HepG2 (cell line): ENCODE data around the gene HEXIM1. TPM values are rescaled to one million over a fixed set of nuclear protein-coding genes. Genes with fewer than 3 reads are reported as not detected.

ENCODE experiments used
- ATAC-seq: fragments of 200-7000 bp; cut with Tn5 transposase; 3 replicates; pipeline ENCODE4 v1.9.1; 2020; ENCODE audit warnings: mild to moderate bottlenecking, moderate library complexity
- BruUV-seq: library from RNA; stranded (reverse); fragments of 400-500 nt; replicated peaks from 2 replicates; lab custom pipeline; 2021; lab: Mats Ljungman, UMichigan
- CTCF ChIA-PET: fragments of 300-600 bp; formaldehyde crosslinking; extraction: SDS; loops from one replicate; lab custom pipeline; 2021; ENCODE audit warnings: low total read pairs, inconsistent platforms, low intra/inter-chr PET ratio; lab: Yijun Ruan, JAX
- POLR2A ChIA-PET: fragments of 350-600 bp; sonication (Branson Sonifier 250); formaldehyde crosslinking; loops from one replicate; lab custom pipeline; 2020; ENCODE audit warnings: antibody characterized with exemption, inconsistent platforms; lab: Yijun Ruan, JAX
- DNase-seq: peaks from one replicate; pipeline ENCODE4 v3.0.0-alpha.2; 2015; ENCODE audit warnings: low spot score
- FAIRE-seq: peaks from 3 replicates; lab custom pipeline; 2011; peaks lifted over from hg19 to GRCh38; lab: Jason Lieb, UNC
- H2AFZ ChIP-seq: one replicate; pipeline ENCODE4 v1.6.1; 2011; ENCODE audit warnings: low read length, inconsistent platforms
- H3K27ac ChIP-seq: fragments of 300-600 bp; 3 replicates; pipeline ENCODE4 v1.8.0; 2011; ENCODE audit warnings: mixed run types, mild to moderate bottlenecking, mixed read lengths, low read length, inconsistent platforms; ENCODE audit not compliant: insufficient read depth; ENCODE audit errors: extremely low read length
- H3K27me3 ChIP-seq, 2 experiments: fragments of 200-600 bp in 1 of 2; 2 replicates in 1 of 2; 3 replicates in 1 of 2; pipeline versions ENCODE4 v1.6.0 to v1.8.0; 2011; ENCODE audit warnings: low read length in 2 of 2, mild to moderate bottlenecking in 2 of 2, moderate library complexity in 2 of 2, inconsistent platforms in 1 of 2; ENCODE audit not compliant: insufficient read depth in 2 of 2, control insufficient read depth in 1 of 2
- H3K36me3 ChIP-seq, 2 experiments: fragments of 200-600 bp in 1 of 2; replicated peaks in 1 of 2; 2 replicates in 1 of 2; 3 replicates in 1 of 2; pipeline versions ENCODE4 v1.5.1 to v1.8.0; 2011; ENCODE audit warnings: low read length in 2 of 2, inconsistent platforms in 1 of 2; ENCODE audit not compliant: insufficient read depth in 2 of 2, control insufficient read depth in 1 of 2
- H3K4me1 ChIP-seq: 2 replicates; pipeline ENCODE4 v1.5.1; 2012; ENCODE audit warnings: low read length, inconsistent platforms; ENCODE audit not compliant: insufficient read depth
- H3K4me2 ChIP-seq: 2 replicates; pipeline ENCODE4 v1.6.0; 2011; ENCODE audit warnings: low read depth, low read length, inconsistent platforms
- H3K4me3 ChIP-seq, 3 experiments: fragments of 200-600 bp in 1 of 3; sonication (generic), shearing (Covaris generic) in 1 of 3; replicated peaks in 1 of 3; 2 replicates each; pipeline ENCODE4 v1.5.1; 2011 to 2016; ENCODE audit warnings: low read length in 3 of 3, inconsistent platforms in 2 of 3, low read depth in 2 of 3, mild to moderate bottlenecking in 2 of 3, control low read depth in 1 of 3, mixed read lengths in 1 of 3; ENCODE audit not compliant: insufficient read depth in 1 of 3
- H3K79me2 ChIP-seq: one replicate; pipeline ENCODE4 v1.6.1; 2011; ENCODE audit warnings: low read length, inconsistent platforms; ENCODE audit not compliant: insufficient read depth
- H3K9ac ChIP-seq: 2 replicates; pipeline ENCODE4 v1.6.0; 2011; ENCODE audit warnings: mild to moderate bottlenecking, low read depth, low read length, inconsistent platforms; ENCODE audit not compliant: insufficient read depth
- H3K9me3 ChIP-seq: 2 replicates; pipeline ENCODE4 v1.5.1; 2012; ENCODE audit warnings: mild to moderate bottlenecking, low read length
- H4K20me1 ChIP-seq: 2 replicates; pipeline ENCODE4 v1.6.0; 2011; ENCODE audit warnings: inconsistent platforms, mild to moderate bottlenecking, low read length, moderate library complexity; ENCODE audit not compliant: insufficient read depth
- DRAP1 ChIP-seq: IDR thresholded peaks from 2 replicates; pipeline ENCODE4 v1.6.1; 2016; ENCODE audit warnings: missing genetic modification reagents, missing compliant biosample characterization
- GABPB1 ChIP-seq: IDR thresholded peaks from 2 replicates; pipeline ENCODE4 v1.6.1; 2016; ENCODE audit warnings: mild to moderate bottlenecking, missing genetic modification reagents, moderate library complexity, missing compliant biosample characterization
- HMG20A ChIP-seq: IDR thresholded peaks from 2 replicates; pipeline ENCODE4 v1.6.1; 2016; ENCODE audit warnings: borderline replicate concordance
- HNRNPK ChIP-seq: fragments of 200-400 bp; formaldehyde crosslinking; IDR thresholded peaks from 2 replicates; pipeline ENCODE4 v1.6.1; 2018; ENCODE audit warnings: low read length, low read depth, moderate library complexity, mild to moderate bottlenecking; ENCODE audit not compliant: poor library complexity, severe bottlenecking
- IRF2 ChIP-seq: IDR thresholded peaks from 2 replicates; pipeline ENCODE4 v1.6.1; 2018; ENCODE audit warnings: missing genetic modification reagents, missing compliant biosample characterization
- MBD4 ChIP-seq: IDR thresholded peaks from 2 replicates; pipeline ENCODE4 v1.6.1; 2012; ENCODE audit warnings: low read length, inconsistent platforms, borderline replicate concordance
- PITX1 ChIP-seq: sonication (generic); formaldehyde crosslinking; IDR thresholded peaks from 2 replicates; pipeline ENCODE4 v1.5.1; 2020; ENCODE audit warnings: mild to moderate bottlenecking, missing genetic modification reagents
- POLR2AphosphoS5 ChIP-seq: IDR thresholded peaks from 2 replicates; pipeline ENCODE4 v1.6.1; 2012; ENCODE audit warnings: low read depth, low read length
- RBFOX2 ChIP-seq: fragments of 200-400 bp; formaldehyde crosslinking; IDR thresholded peaks from 2 replicates; pipeline ENCODE4 v1.6.1; 2017; ENCODE audit warnings: low read depth, mild to moderate bottlenecking, low read length
- SATB2 ChIP-seq: sonication (generic); formaldehyde crosslinking; IDR thresholded peaks from 2 replicates; pipeline ENCODE4 v1.5.0; 2020; ENCODE audit warnings: missing genetic modification reagents
- SPEN ChIP-seq: sonication (generic); formaldehyde crosslinking; IDR thresholded peaks from 2 replicates; pipeline ENCODE4 v1.5.1; 2020; ENCODE audit warnings: low read depth, mild to moderate bottlenecking, missing genetic modification reagents
- ZBTB7A ChIP-seq: sonication (generic); formaldehyde crosslinking; IDR thresholded peaks from 2 replicates; pipeline ENCODE4 v1.8.0; 2022; ENCODE audit warnings: mild to moderate bottlenecking, missing genetic modification reagents
- ZNF343 ChIP-seq: sonication (generic); formaldehyde crosslinking; IDR thresholded peaks from 2 replicates; pipeline ENCODE4 v1.4.0; 2020; ENCODE audit warnings: mild to moderate bottlenecking, missing genetic modification reagents
- ZNF83 ChIP-seq: sonication (generic); formaldehyde crosslinking; IDR thresholded peaks from 2 replicates; pipeline ENCODE4 v1.4.0; 2020; ENCODE audit warnings: missing genetic modification reagents, mild to moderate bottlenecking, borderline replicate concordance
- ZNF839 ChIP-seq: sonication (generic); formaldehyde crosslinking; IDR thresholded peaks from 2 replicates; pipeline ENCODE4 v1.4.0; 2020; ENCODE audit warnings: missing genetic modification reagents, mild to moderate bottlenecking, borderline replicate concordance
- WGBS: methylation state at CpG from one replicate; pipeline ENCODE4 v1.1.6; 2017; ENCODE audit warnings: low lambda C conversion rate; 5-methylcytosine and 5-hydroxymethylcytosine counted together
- in situ Hi-C: cut with HindIII; loops from 2 replicates; pipeline ENCODE4 v1.10.0; 2017; ENCODE audit warnings: low pct_unique_long_range_greater_than_20kb; ENCODE audit not compliant: extremely low pct_ligation_motif_present
- intact Hi-C: fragments of 100-400 bp; cut with micrococcal nuclease; formaldehyde crosslinking; loops from one replicate; pipeline ENCODE4 v1.10.0; 2022; ENCODE audit not compliant: unreplicated experiment
- polyA plus RNA-seq, 8 experiments: library from polyadenylated mRNA; depleted of rRNA in 3 of 8; stranded (reverse) in 7 of 8; unstranded in 1 of 8; fragments of >200 nt; fragmentation: Illumina TruSeq in 4 of 8; extraction: Trizol in 4 of 8; gene quantifications; 2 replicates each; pipeline versions ENCODE4 v1.2.1 to v1.2.3, GENCODE V29; 2011 to 2016; ENCODE audit warnings: low read depth in 4 of 8, missing spikeins in 1 of 8, mixed read lengths in 1 of 8; ENCODE audit not compliant: insufficient read depth in 1 of 8
- total RNA-seq, 5 experiments: library from RNA; depleted of rRNA; stranded (reverse); fragments of >200 nt; fragmentation: Illumina TruSeq; extraction: Trizol; gene quantifications; 2 replicates each; pipeline ENCODE4 v1.2.3, GENCODE V29; 2016; ENCODE audit warnings: low read depth in 1 of 5
- TF ChIP-seq, protein P1 (sequence below): sonication (generic); formaldehyde crosslinking; IDR thresholded peaks from 2 replicates; pipeline ENCODE4 v1.4.0; 2020; ENCODE audit warnings: mild to moderate bottlenecking, missing genetic modification reagents
- TF ChIP-seq, protein P2 (sequence below): sonication (generic); formaldehyde crosslinking; IDR thresholded peaks from 2 replicates; pipeline ENCODE4 v1.5.0; 2020; ENCODE audit warnings: missing genetic modification reagents
- TF ChIP-seq, protein P3 (sequence below): sonication (generic); formaldehyde crosslinking; IDR thresholded peaks from 2 replicates; pipeline ENCODE4 v1.9.0; 2022; ENCODE audit warnings: missing genetic modification reagents, mild to moderate bottlenecking, borderline replicate concordance

The HEXIM1 gene
- total and polyA plus RNA-seq, 2 of the 13 experiments (the other 11 are each of a cell fraction or from before 2014, with no cell fraction given) = 10.5 to 16.6 TPM

DNA sequence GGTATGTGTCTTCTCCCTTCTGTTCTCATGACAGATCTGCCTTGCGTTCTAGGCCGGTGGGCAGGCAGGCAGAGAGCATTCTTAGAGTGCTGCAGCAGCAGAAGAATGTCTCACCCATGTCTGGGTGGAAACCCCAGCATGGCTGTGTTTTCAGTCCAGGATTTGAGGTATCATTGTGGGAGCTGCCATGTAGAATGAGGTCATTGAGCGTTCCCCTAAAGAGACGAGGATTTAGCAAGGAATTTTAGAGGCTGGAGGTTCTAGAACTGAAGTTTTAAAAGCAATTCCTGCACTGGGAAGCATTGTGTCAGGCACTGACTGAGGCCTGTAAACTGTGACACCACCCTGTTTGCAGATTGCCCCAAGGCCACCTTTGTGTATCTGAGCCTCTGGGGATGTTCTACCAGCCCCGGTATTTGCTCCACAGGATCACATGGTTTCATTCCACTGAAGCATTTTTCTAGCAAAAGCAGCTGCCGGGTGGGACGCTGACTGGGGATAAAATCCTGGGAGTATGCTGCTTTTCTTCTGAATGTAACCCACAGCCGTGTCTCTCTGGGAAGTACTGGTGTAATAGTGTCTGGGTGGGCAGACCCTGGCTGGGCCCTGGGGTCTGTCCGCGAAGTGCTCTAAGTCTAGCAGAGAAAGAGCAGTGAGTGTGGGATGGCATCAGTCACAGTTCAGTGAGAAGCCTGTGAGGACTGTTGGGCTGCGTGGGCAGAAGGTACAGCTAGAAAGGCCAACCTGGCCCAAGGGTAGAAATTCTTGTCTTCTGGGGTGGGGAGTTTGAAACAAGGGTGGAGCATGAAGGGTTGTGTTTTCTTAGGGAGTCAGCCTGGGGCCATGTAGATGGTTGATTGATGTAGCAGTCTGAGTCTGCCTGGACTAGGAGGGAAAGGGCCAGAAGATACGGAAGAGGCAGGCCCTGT is 46.1 kb upstream of the HEXIM1 start:
- intact Hi-C loops (no loop called here), in situ Hi-C loops (loop anchor here (10.0 kb wide), 1 partner anchor 177 kb away; no protein-coding TSS in a partner anchor)
- WGBS = 54% methylated on average over 12 of the region's 12 CpGs
- ATAC-seq (peak; percentile 95), DNase-seq (peak; percentile 91), FAIRE-seq (peak; percentile 100)
- peak overlapping the region; percentile 69 for H3K27ac ChIP-seq
- no peaks in the 10 kb centered on the region for H3K9me3 ChIP-seq
- peak overlapping the region; percentile 31 for H3K9ac ChIP-seq
- no peak overlapping the region for H2AFZ ChIP-seq
- no peaks in the 10 kb centered on the region for H3K27me3 ChIP-seq
- H3K4me2 ChIP-seq = peak overlapping the region; percentile 45
- peaks cover 22% of the 10 kb centered on the region for H3K4me1 ChIP-seq
- ChIA-PET POLR2A (interaction anchor here (0.9 to 1.7 kb wide), 9 partner anchors 11 to 182 kb away, joined by 3 to 7 read pairs (median 3); partner anchors contain the start of genes HEXIM1 and NMT1), CTCF (interaction anchor here (1.6 kb wide), 1 partner anchor 33 kb away, joined by 4 read pairs; the partner anchor contains the start of gene ACBD4)
- no peaks in the 10 kb centered on the region for H3K79me2 ChIP-seq
- H3K36me3 ChIP-seq = peaks cover 59 to 75% of the 10 kb centered on the region in 2 experiments
- H4K20me1 ChIP-seq = 0 out of 2 replicates have a peak, but pooled peaks cover 3% of the 10 kb centered on the region
- no TSS peak for BruUV-seq
- no peak overlapping the region for H3K4me3 ChIP-seq
- TF ChIP-seq, protein P1, sequence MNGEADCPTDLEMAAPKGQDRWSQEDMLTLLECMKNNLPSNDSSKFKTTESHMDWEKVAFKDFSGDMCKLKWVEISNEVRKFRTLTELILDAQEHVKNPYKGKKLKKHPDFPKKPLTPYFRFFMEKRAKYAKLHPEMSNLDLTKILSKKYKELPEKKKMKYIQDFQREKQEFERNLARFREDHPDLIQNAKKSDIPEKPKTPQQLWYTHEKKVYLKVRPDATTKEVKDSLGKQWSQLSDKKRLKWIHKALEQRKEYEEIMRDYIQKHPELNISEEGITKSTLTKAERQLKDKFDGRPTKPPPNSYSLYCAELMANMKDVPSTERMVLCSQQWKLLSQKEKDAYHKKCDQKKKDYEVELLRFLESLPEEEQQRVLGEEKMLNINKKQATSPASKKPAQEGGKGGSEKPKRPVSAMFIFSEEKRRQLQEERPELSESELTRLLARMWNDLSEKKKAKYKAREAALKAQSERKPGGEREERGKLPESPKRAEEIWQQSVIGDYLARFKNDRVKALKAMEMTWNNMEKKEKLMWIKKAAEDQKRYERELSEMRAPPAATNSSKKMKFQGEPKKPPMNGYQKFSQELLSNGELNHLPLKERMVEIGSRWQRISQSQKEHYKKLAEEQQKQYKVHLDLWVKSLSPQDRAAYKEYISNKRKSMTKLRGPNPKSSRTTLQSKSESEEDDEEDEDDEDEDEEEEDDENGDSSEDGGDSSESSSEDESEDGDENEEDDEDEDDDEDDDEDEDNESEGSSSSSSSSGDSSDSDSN (CRISPR knock-in tag) = peak; percentile 44
- TF ChIP-seq PITX1 (CRISPR knock-in tag) = peak; percentile 38; the same call in 1 of the 2 replicates
- TF ChIP-seq POLR2AphosphoS5 = no peak
- TF ChIP-seq, protein P2, sequence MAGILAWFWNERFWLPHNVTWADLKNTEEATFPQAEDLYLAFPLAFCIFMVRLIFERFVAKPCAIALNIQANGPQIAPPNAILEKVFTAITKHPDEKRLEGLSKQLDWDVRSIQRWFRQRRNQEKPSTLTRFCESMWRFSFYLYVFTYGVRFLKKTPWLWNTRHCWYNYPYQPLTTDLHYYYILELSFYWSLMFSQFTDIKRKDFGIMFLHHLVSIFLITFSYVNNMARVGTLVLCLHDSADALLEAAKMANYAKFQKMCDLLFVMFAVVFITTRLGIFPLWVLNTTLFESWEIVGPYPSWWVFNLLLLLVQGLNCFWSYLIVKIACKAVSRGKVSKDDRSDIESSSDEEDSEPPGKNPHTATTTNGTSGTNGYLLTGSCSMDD = no peak; the same call in 1 of the 2 replicates
- peak; percentile 11; the same call in 1 of the 2 replicates for TF ChIP-seq GABPB1 (CRISPR knock-in tag)
- peak; percentile 14; the same call in 1 of the 2 replicates for TF ChIP-seq HMG20A (CRISPR knock-in tag)
- no peak for TF ChIP-seq RBFOX2
- TF ChIP-seq, protein P3, sequence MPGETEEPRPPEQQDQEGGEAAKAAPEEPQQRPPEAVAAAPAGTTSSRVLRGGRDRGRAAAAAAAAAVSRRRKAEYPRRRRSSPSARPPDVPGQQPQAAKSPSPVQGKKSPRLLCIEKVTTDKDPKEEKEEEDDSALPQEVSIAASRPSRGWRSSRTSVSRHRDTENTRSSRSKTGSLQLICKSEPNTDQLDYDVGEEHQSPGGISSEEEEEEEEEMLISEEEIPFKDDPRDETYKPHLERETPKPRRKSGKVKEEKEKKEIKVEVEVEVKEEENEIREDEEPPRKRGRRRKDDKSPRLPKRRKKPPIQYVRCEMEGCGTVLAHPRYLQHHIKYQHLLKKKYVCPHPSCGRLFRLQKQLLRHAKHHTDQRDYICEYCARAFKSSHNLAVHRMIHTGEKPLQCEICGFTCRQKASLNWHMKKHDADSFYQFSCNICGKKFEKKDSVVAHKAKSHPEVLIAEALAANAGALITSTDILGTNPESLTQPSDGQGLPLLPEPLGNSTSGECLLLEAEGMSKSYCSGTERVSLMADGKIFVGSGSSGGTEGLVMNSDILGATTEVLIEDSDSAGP = no peak; the same call in 1 of the 2 replicates
- no peak for TF ChIP-seq SPEN (CRISPR knock-in tag)
- no peak for TF ChIP-seq ZNF839 (CRISPR knock-in tag)
- TF ChIP-seq SATB2 (CRISPR knock-in tag) = no peak
- no peak for TF ChIP-seq ZBTB7A (CRISPR knock-in tag)
- TF ChIP-seq HNRNPK = no peak
- no peak for TF ChIP-seq ZNF343 (CRISPR knock-in tag)
- peak; percentile 42; the same call in 1 of the 2 replicates for TF ChIP-seq IRF2 (CRISPR knock-in tag)
- TF ChIP-seq MBD4 = no peak
- TF ChIP-seq ZNF83 (CRISPR knock-in tag) = no peak
- TF ChIP-seq DRAP1 (CRISPR knock-in tag) = 0 out of 2 replicates have a peak, but pooled peaks have one; percentile 45
